Neuronal stem cell (in vitro differentiated cells): Measurements from ENCODE around the gene TUBB1.

Experiments used
- DNase-seq: peaks from one replicate; pipeline ENCODE4 v3.0.0-alpha.2; 2013; ENCODE audit warnings: low spot score
- H2AFZ ChIP-seq: one replicate; pipeline ENCODE4 v1.6.1; 2013; ENCODE audit warnings: mild to moderate bottlenecking, low read length, inconsistent platforms
- H2AK5ac ChIP-seq: 2 replicates; pipeline ENCODE4 v1.6.1; 2013; ENCODE audit warnings: low read depth, mild to moderate bottlenecking, inconsistent platforms, low read length, moderate library complexity, mixed read lengths
- H2BK120ac ChIP-seq: 2 replicates; pipeline ENCODE4 v1.6.1; 2013; ENCODE audit warnings: low read depth, mild to moderate bottlenecking, inconsistent platforms, low read length, moderate library complexity, mixed read lengths
- H2BK12ac ChIP-seq: one replicate; pipeline ENCODE4 v1.6.1; 2013; ENCODE audit warnings: low read length, inconsistent platforms
- H2BK15ac ChIP-seq: 2 replicates; pipeline ENCODE4 v1.6.1; 2013; ENCODE audit warnings: mild to moderate bottlenecking, low read length, inconsistent platforms, mixed read lengths
- H2BK5ac ChIP-seq: one replicate; pipeline ENCODE4 v1.6.1; 2013; ENCODE audit warnings: inconsistent platforms, mild to moderate bottlenecking, low read length, moderate library complexity
- H3K14ac ChIP-seq: one replicate; pipeline ENCODE4 v1.6.1; 2013; ENCODE audit warnings: low read length, inconsistent platforms
- H3K18ac ChIP-seq: 2 replicates; pipeline ENCODE4 v1.6.1; 2013; ENCODE audit warnings: low read length, inconsistent platforms
- H3K23ac ChIP-seq: 2 replicates; pipeline ENCODE4 v1.6.1; 2013; ENCODE audit warnings: low read depth, mild to moderate bottlenecking, mixed read lengths, low read length, inconsistent platforms; ENCODE audit not compliant: poor library complexity
- H3K27ac ChIP-seq: replicated peaks from 3 replicates; pipeline ENCODE4 v1.5.1; 2013; ENCODE audit warnings: low read length, inconsistent platforms
- H3K27me3 ChIP-seq, 3 experiments: 2 replicates each; pipeline ENCODE4 v1.6.1; 2013; ENCODE audit warnings: low read length in 3 of 3, mild to moderate bottlenecking in 2 of 3, inconsistent platforms in 1 of 3, low read depth in 1 of 3, mixed read lengths in 1 of 3, moderate library complexity in 1 of 3; ENCODE audit not compliant: control insufficient read depth in 3 of 3, insufficient read depth in 3 of 3
- H3K36me3 ChIP-seq, 2 donors: replicated peaks in 1 of 2; 2 replicates each; pipeline ENCODE4 v1.6.1; 2013; ENCODE audit warnings: low read length in 2 of 2; ENCODE audit not compliant: control insufficient read depth in 2 of 2, insufficient read depth in 2 of 2
- H3K4ac ChIP-seq: 2 replicates; pipeline ENCODE4 v1.6.1; 2013; ENCODE audit warnings: inconsistent platforms, mild to moderate bottlenecking, low read length, moderate library complexity
- H3K4me1 ChIP-seq, 2 donors: 1 replicate in 1 of 2; 2 replicates in 1 of 2; pipeline ENCODE4 v1.6.1; 2013; ENCODE audit warnings: low read length in 2 of 2, low read depth in 1 of 2; ENCODE audit not compliant: control insufficient read depth in 2 of 2, insufficient read depth in 1 of 2
- H3K4me2 ChIP-seq: one replicate; pipeline ENCODE4 v1.6.1; 2013; ENCODE audit warnings: mild to moderate bottlenecking, low read length, inconsistent platforms; ENCODE audit not compliant: insufficient read depth, poor library complexity, severe bottlenecking
- H3K4me3 ChIP-seq, 2 donors: 2 replicates each; pipeline ENCODE4 v1.5.1; 2013; ENCODE audit warnings: low read length in 2 of 2, mild to moderate bottlenecking in 2 of 2, inconsistent platforms in 1 of 2, moderate library complexity in 1 of 2
- H3K79me1 ChIP-seq: one replicate; pipeline ENCODE4 v1.6.1; 2013; ENCODE audit warnings: low read depth, mild to moderate bottlenecking, inconsistent platforms, low read length, moderate library complexity
- H3K9ac ChIP-seq: one replicate; pipeline ENCODE4 v1.6.1; 2013; ENCODE audit warnings: mild to moderate bottlenecking, low read depth, low read length, inconsistent platforms; ENCODE audit not compliant: poor library complexity
- H3K9me3 ChIP-seq, 2 donors: replicated peaks in 1 of 2; 2 replicates each; pipeline versions ENCODE3 to v1.6.1; 2013; ENCODE audit warnings: low read length in 2 of 2, mild to moderate bottlenecking in 2 of 2, inconsistent platforms in 1 of 2, low read depth in 1 of 2, mixed read lengths in 1 of 2, moderate library complexity in 1 of 2; ENCODE audit not compliant: control insufficient read depth in 2 of 2, insufficient read depth in 1 of 2
- H4K8ac ChIP-seq: one replicate; pipeline ENCODE4 v1.6.1; 2013; ENCODE audit warnings: low read depth, mild to moderate bottlenecking, inconsistent platforms, low read length, moderate library complexity
- H4K91ac ChIP-seq: one replicate; pipeline ENCODE4 v1.6.1; 2013; ENCODE audit warnings: low read length, low read depth, mild to moderate bottlenecking, inconsistent platforms; ENCODE audit not compliant: poor library complexity
- WGBS, 2 donors: extraction: QIAGEN DNeasy Blood & Tissue Kit; methylation state at CpG; one replicate each; pipeline ENCODE4 v1.1.7; 2013; ENCODE audit warnings: missing lambda C conversion rate in 2 of 2, mixed read lengths in 1 of 2; ENCODE audit not compliant: insufficient read length in 2 of 2, insufficient replicate concordance in 1 of 2; ENCODE audit errors: extremely low coverage in 2 of 2; 5-methylcytosine and 5-hydroxymethylcytosine counted together

TUBB1 gene

DNA sequence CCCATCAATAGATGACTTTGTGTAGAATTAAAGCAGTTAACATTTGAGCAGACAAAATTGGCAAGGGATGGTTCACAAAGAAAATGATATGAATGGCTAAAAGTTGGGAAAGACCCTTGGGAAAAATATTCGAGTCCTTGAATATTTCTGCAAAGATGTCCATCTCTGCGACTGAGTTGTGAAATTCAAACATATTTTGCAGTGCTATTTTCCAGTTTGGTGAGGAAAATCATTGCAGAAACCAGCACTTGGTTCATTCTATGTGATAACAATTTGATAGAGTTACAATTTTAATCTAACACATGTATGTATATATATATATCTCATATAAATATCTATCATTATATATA is 29.4 kb downstream of the TUBB1 start:
- no peak overlapping the region for H3K18ac ChIP-seq
- H2AK5ac ChIP-seq = no peak overlapping the region
- no peak overlapping the region for H2BK5ac ChIP-seq
- no peak overlapping the region for H2AFZ ChIP-seq
- DNase-seq = no peak
- H3K14ac ChIP-seq = no peak overlapping the region
- no peak overlapping the region for H2BK15ac ChIP-seq
- H4K8ac ChIP-seq = no peak overlapping the region
- no peaks in the 10 kb centered on the region for H3K4me1 ChIP-seq
- H3K4me3 ChIP-seq = no peak overlapping the region
- no peaks in the 10 kb centered on the region for H3K36me3 ChIP-seq
- H3K9me3 ChIP-seq = no peaks in the 10 kb centered on the region
- no CpG with 5 or more reads among the region's 2 CpGs for WGBS, 2 donors
- no peak overlapping the region for H2BK120ac ChIP-seq
- peaks cover 0 to 15% (median 0%) of the 10 kb centered on the region in 3 experiments for H3K27me3 ChIP-seq
- no peak overlapping the region for H3K23ac ChIP-seq
- H4K91ac ChIP-seq = no peak overlapping the region
- H3K4ac ChIP-seq = no peak overlapping the region
- no peak overlapping the region for H3K4me2 ChIP-seq
- no peak overlapping the region for H2BK12ac ChIP-seq
- H3K9ac ChIP-seq = no peak overlapping the region
- no peak overlapping the region for H3K27ac ChIP-seq
- no peaks in the 10 kb centered on the region for H3K79me1 ChIP-seq

- H3K4me2 ChIP-seq = no peak overlapping the region
- H3K27ac ChIP-seq = no peak overlapping the region
- H2AK5ac ChIP-seq = no peak overlapping the region
Measured at GRCh38 chr20:59050437-59050836, 31.2 kb downstream of the TUBB1 start.

DNA sequence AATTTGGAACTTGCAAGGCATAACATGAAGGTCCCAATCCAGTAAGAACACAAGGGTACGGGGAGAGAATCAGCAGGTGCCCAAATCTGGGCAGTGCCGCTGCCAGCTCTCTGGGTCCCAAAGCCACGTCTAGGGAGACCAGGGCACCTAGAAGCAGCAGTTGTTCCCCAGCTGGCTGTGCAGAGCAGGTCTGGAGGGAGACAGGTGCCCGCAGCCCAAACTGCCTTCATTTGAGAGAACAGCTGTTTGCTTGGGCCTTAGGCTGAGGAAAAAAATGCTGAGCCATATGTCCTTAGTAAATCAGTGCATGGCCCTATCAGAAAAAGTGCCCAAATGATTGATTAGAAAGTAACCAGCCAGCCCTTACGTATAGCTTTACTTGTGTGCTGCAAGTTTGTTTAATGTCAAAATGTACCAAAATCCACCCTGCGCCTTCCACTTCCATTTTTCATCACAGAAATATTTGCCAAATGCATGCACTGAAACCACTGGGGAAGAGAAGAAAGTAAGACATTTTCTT is 32.5 kb downstream of the TUBB1 start:
- Histone ChIP-seq H3K4me3 (no peak overlapping the region), H3K27ac (no peak overlapping the region), H3K27me3 (peaks cover 0 to 15% (median 0%) of the 10 kb centered on the region in 3 experiments), H2AFZ (no peak overlapping the region), H3K4me2 (no peak overlapping the region), H2BK5ac (no peak overlapping the region), H3K23ac (no peak overlapping the region), H3K9ac (no peak overlapping the region), H2BK120ac (no peak overlapping the region), H4K8ac (no peak overlapping the region), H3K79me1 (no peaks in the 10 kb centered on the region), H3K36me3 (no peaks in the 10 kb centered on the region), H3K9me3 (no peaks in the 10 kb centered on the region), H2BK12ac (no peak overlapping the region), H2BK15ac (no peak overlapping the region), H2AK5ac (no peak overlapping the region), H3K4ac (no peak overlapping the region), H3K4me1 (no peaks in the 10 kb centered on the region), H4K91ac (no peak overlapping the region), H3K18ac (no peak overlapping the region), H3K14ac (no peak overlapping the region)
- no CpG with 5 or more reads among the region's 6 CpGs for WGBS, 2 donors
- DNase-seq = no peak

More at GRCh38 chr20:59050437-59050836, 31.2 kb downstream of the TUBB1 start:
- Histone ChIP-seq H3K27me3 (peaks cover 0 to 15% (median 0%) of the 10 kb centered on the region in 3 experiments), H3K4me3 (no peak overlapping the region), H3K23ac (no peak overlapping the region), H3K9me3 (no peaks in the 10 kb centered on the region), H2BK5ac (no peak overlapping the region), H2BK120ac (no peak overlapping the region), H2BK15ac (no peak overlapping the region), H2AFZ (no peak overlapping the region), H3K4ac (no peak overlapping the region), H3K9ac (no peak overlapping the region), H2BK12ac (no peak overlapping the region), H3K18ac (no peak overlapping the region), H3K4me1 (no peaks in the 10 kb centered on the region), H3K14ac (no peak overlapping the region), H3K79me1 (no peaks in the 10 kb centered on the region), H4K8ac (no peak overlapping the region), H3K36me3 (no peaks in the 10 kb centered on the region), H4K91ac (no peak overlapping the region)
- no CpG with 5 or more reads among the region's 1 CpG for WGBS, 2 donors
- no peak for DNase-seq

DNA sequence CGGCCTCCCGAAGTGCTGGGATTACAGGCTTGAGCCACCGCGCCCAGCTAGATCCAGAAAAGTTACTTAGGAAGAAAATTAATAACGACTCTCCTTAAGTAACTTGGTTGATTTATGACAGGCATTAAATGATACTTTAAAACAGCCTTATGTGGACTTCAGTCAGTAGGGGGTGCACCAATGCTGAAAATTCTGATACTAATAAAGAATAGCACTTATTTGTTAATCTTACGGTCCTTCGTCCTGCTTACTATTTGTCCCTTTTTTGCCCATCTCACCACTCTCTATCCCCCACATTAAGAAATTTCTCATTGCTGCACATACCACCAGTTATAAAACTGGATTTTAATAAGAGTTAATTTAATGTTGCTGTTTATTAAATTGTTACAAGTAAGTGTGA is 36.1 kb downstream of the TUBB1 start:
- no peak overlapping the region for H2BK120ac ChIP-seq

More for the DNA sequence above, 36.1 kb downstream of the TUBB1 start:
- Histone ChIP-seq H3K27me3 (peaks cover 0 to 15% (median 0%) of the 10 kb centered on the region in 3 experiments), H3K4me2 (no peak overlapping the region), H2AFZ (no peak overlapping the region), H2AK5ac (no peak overlapping the region), H4K8ac (no peak overlapping the region), H3K18ac (no peak overlapping the region), H3K4me1 (no peaks in the 10 kb centered on the region), H3K27ac (no peak overlapping the region), H3K4me3 (no peak overlapping the region), H2BK12ac (no peak overlapping the region), H2BK5ac (no peak overlapping the region), H2BK15ac (no peak overlapping the region), H4K91ac (no peak overlapping the region), H3K36me3 (no peaks in the 10 kb centered on the region), H3K23ac (no peak overlapping the region), H3K9me3 (no peaks in the 10 kb centered on the region), H3K4ac (no peak overlapping the region), H3K14ac (no peak overlapping the region), H3K9ac (no peak overlapping the region), H3K79me1 (no peaks in the 10 kb centered on the region)
- no CpG with 5 or more reads among the region's 7 CpGs for WGBS, 2 donors
- DNase-seq = no peak
